Activated naive CD8-positive, alpha-beta T cell treated with anti-CD3 and anti-CD28 coated beads for 36 hours (primary cell): ENCODE measurements around the gene RNF103. TPM values are rescaled to one million over a fixed set of nuclear protein-coding genes. Genes with fewer than 3 reads are reported as not detected.
A peak's percentile ranks its signal among the peaks of the same experiment; 100 is the strongest.

Source experiments
- DNase-seq: peaks from one replicate; pipeline ENCODE4 v3.0.0; 2021
- H3K27ac Mint-ChIP-seq: one replicate; pipeline ENCODE4 v1.8.0; 2022; ENCODE audit warnings: mild to moderate bottlenecking, moderate library complexity, mixed read lengths
- H3K27me3 Mint-ChIP-seq: one replicate; pipeline ENCODE4 v1.8.0; 2022; ENCODE audit warnings: mild to moderate bottlenecking, mixed read lengths
- H3K36me3 Mint-ChIP-seq: one replicate; pipeline ENCODE4 v1.8.0; 2021; ENCODE audit warnings: mild to moderate bottlenecking, mixed read lengths
- H3K4me1 Mint-ChIP-seq: one replicate; pipeline ENCODE4 v1.8.0; 2021; ENCODE audit warnings: mixed read lengths
- H3K4me3 Mint-ChIP-seq: one replicate; pipeline ENCODE4 v1.8.0; 2022; ENCODE audit warnings: mild to moderate bottlenecking, moderate library complexity, mixed read lengths
- H3K9me3 Mint-ChIP-seq: one replicate; pipeline ENCODE4 v1.8.0; 2022; ENCODE audit warnings: mixed read lengths
- total RNA-seq, 2 experiments: library from RNA; stranded (reverse); gene quantifications; one replicate each; pipeline ENCODE4 v1.2.3, GENCODE V29; 2021

RNF103 gene
- total RNA-seq, 2 experiments from 2014 or later: 11.8 to 12.2 TPM

GRCh38 chr2:86633155-86633651, 9.5 kb upstream of the RNF103 start:
- no peak for DNase-seq
- no peak overlapping the region for H3K4me3 Mint-ChIP-seq
- no peaks in the 10 kb centered on the region for H3K27me3 Mint-ChIP-seq
- H3K27ac Mint-ChIP-seq: no peak overlapping the region
- no peaks in the 10 kb centered on the region for H3K4me1 Mint-ChIP-seq
- no peaks in the 10 kb centered on the region for H3K9me3 Mint-ChIP-seq
- H3K36me3 Mint-ChIP-seq: no peaks in the 10 kb centered on the region

GRCh38 chr2:86632672-86633071, 9.0 kb upstream of the RNF103 start:
- no peak overlapping the region for H3K4me3 Mint-ChIP-seq
- H3K9me3 Mint-ChIP-seq: no peaks in the 10 kb centered on the region
- no peak for DNase-seq
- no peaks in the 10 kb centered on the region for H3K36me3 Mint-ChIP-seq
- no peak overlapping the region for H3K27ac Mint-ChIP-seq
- no peaks in the 10 kb centered on the region for H3K4me1 Mint-ChIP-seq
- no peaks in the 10 kb centered on the region for H3K27me3 Mint-ChIP-seq

GRCh38 chr2:86631846-86632485, 8.3 kb upstream of the RNF103 start:
- DNase-seq: no peak
- Mint-ChIP-seq H3K4me3 (no peak overlapping the region), H3K4me1 (no peaks in the 10 kb centered on the region), H3K27ac (no peak overlapping the region), H3K36me3 (no peaks in the 10 kb centered on the region), H3K9me3 (no peaks in the 10 kb centered on the region), H3K27me3 (no peaks in the 10 kb centered on the region)

GRCh38 chr2:86628091-86628522, 4.4 kb upstream of the RNF103 start:
- Mint-ChIP-seq H3K4me3 (no peak overlapping the region), H3K4me1 (peaks cover 5% of the 10 kb centered on the region)

GRCh38 chr2:86627550-86627949, 3.9 kb upstream of the RNF103 start:
- no peak overlapping the region for H3K4me3 Mint-ChIP-seq
- H3K9me3 Mint-ChIP-seq: no peaks in the 10 kb centered on the region

More at GRCh38 chr2:86628091-86628522, 4.4 kb upstream of the RNF103 start:
- H3K36me3 Mint-ChIP-seq: no peaks in the 10 kb centered on the region
- H3K27me3 Mint-ChIP-seq: no peaks in the 10 kb centered on the region
- DNase-seq: no peak
- no peaks in the 10 kb centered on the region for H3K9me3 Mint-ChIP-seq
- no peak overlapping the region for H3K27ac Mint-ChIP-seq

GRCh38 chr2:86625096-86625495, 1.4 kb upstream of the RNF103 start:
- Mint-ChIP-seq H3K36me3 (peaks cover 3% of the 10 kb centered on the region), H3K4me1 (peaks cover 21% of the 10 kb centered on the region), H3K4me3 (peak overlapping the region; percentile 32), H3K27ac (peak overlapping the region; percentile 19), H3K27me3 (no peaks in the 10 kb centered on the region), H3K9me3 (no peaks in the 10 kb centered on the region)
- DNase-seq: no peak

More at GRCh38 chr2:86627550-86627949, 3.9 kb upstream of the RNF103 start:
- H3K4me1 Mint-ChIP-seq: peaks cover 5% of the 10 kb centered on the region
- no peaks in the 10 kb centered on the region for H3K27me3 Mint-ChIP-seq
- no peaks in the 10 kb centered on the region for H3K36me3 Mint-ChIP-seq
- no peak for DNase-seq
- no peak overlapping the region for H3K27ac Mint-ChIP-seq

GRCh38 chr2:86624267-86624547, 542 bp upstream of the RNF103 start:
- H3K27ac Mint-ChIP-seq: peak overlapping the region; percentile 88
- peak overlapping the region; percentile 72 for H3K4me3 Mint-ChIP-seq
- no peak for DNase-seq
- no peaks in the 10 kb centered on the region for H3K27me3 Mint-ChIP-seq
- H3K36me3 Mint-ChIP-seq: peaks cover 4% of the 10 kb centered on the region
- no peaks in the 10 kb centered on the region for H3K9me3 Mint-ChIP-seq
- peaks cover 28% of the 10 kb centered on the region for H3K4me1 Mint-ChIP-seq

- H3K4me3 Mint-ChIP-seq: peak overlapping the region; percentile 92
- no peaks in the 10 kb centered on the region for H3K27me3 Mint-ChIP-seq
- peaks cover 38% of the 10 kb centered on the region for H3K4me1 Mint-ChIP-seq
- DNase-seq: peak; percentile 54
- H3K9me3 Mint-ChIP-seq: no peaks in the 10 kb centered on the region
- peak overlapping the region; percentile 96 for H3K27ac Mint-ChIP-seq
- H3K36me3 Mint-ChIP-seq: peaks cover 13% of the 10 kb centered on the region
These were observed 597 bp downstream of the RNF103 start for GRCh38 chr2:86623043-86623493.

GRCh38 chr2:86622519-86623042, 1.1 kb downstream of the RNF103 start:
- Mint-ChIP-seq H3K36me3 (peaks cover 13% of the 10 kb centered on the region), H3K27ac (peak overlapping the region; percentile 96), H3K4me1 (peaks cover 42% of the 10 kb centered on the region), H3K9me3 (no peaks in the 10 kb centered on the region), H3K4me3 (peak overlapping the region; percentile 92), H3K27me3 (no peaks in the 10 kb centered on the region)
- DNase-seq: peak; percentile 13

GRCh38 chr2:86621280-86621943, 2.3 kb downstream of the RNF103 start:
- Mint-ChIP-seq H3K9me3 (no peaks in the 10 kb centered on the region), H3K27ac (no peak overlapping the region), H3K27me3 (no peaks in the 10 kb centered on the region), H3K36me3 (peaks cover 17% of the 10 kb centered on the region), H3K4me3 (peak overlapping the region; percentile 92), H3K4me1 (peaks cover 52% of the 10 kb centered on the region)
- no peak for DNase-seq

GRCh38 chr2:86617738-86618137, 5.9 kb downstream of the RNF103 start:
- H3K4me3 Mint-ChIP-seq: no peak overlapping the region
- H3K27me3 Mint-ChIP-seq: no peaks in the 10 kb centered on the region
- peaks cover 39% of the 10 kb centered on the region for H3K36me3 Mint-ChIP-seq
- no peaks in the 10 kb centered on the region for H3K9me3 Mint-ChIP-seq
- H3K4me1 Mint-ChIP-seq: peaks cover 63% of the 10 kb centered on the region
- DNase-seq: no peak
- no peak overlapping the region for H3K27ac Mint-ChIP-seq

GRCh38 chr2:86617153-86617552, 6.5 kb downstream of the RNF103 start:
- no peak for DNase-seq
- peaks cover 39% of the 10 kb centered on the region for H3K36me3 Mint-ChIP-seq
- H3K4me3 Mint-ChIP-seq: no peak overlapping the region
- H3K9me3 Mint-ChIP-seq: no peaks in the 10 kb centered on the region
- peaks cover 61% of the 10 kb centered on the region for H3K4me1 Mint-ChIP-seq
- no peak overlapping the region for H3K27ac Mint-ChIP-seq
- H3K27me3 Mint-ChIP-seq: no peaks in the 10 kb centered on the region

- Mint-ChIP-seq H3K4me1 (peaks cover 58% of the 10 kb centered on the region), H3K27me3 (no peaks in the 10 kb centered on the region), H3K4me3 (no peak overlapping the region), H3K36me3 (peaks cover 42% of the 10 kb centered on the region), H3K9me3 (no peaks in the 10 kb centered on the region), H3K27ac (no peak overlapping the region)
- DNase-seq: no peak
These were observed 7.2 kb downstream of the RNF103 start for GRCh38 chr2:86616502-86616901.

GRCh38 chr2:86615596-86615995, 8.1 kb downstream of the RNF103 start:
- DNase-seq: no peak
- H3K9me3 Mint-ChIP-seq: no peaks in the 10 kb centered on the region
- H3K4me3 Mint-ChIP-seq: no peak overlapping the region
- H3K4me1 Mint-ChIP-seq: peaks cover 52% of the 10 kb centered on the region
- H3K36me3 Mint-ChIP-seq: peaks cover 52% of the 10 kb centered on the region
- no peaks in the 10 kb centered on the region for H3K27me3 Mint-ChIP-seq
- H3K27ac Mint-ChIP-seq: no peak overlapping the region

GRCh38 chr2:86613515-86613914, 10.2 kb downstream of the RNF103 start:
- H3K4me1 Mint-ChIP-seq: peaks cover 39% of the 10 kb centered on the region
- H3K27ac Mint-ChIP-seq: peak overlapping the region; percentile 8
- peaks cover 47% of the 10 kb centered on the region for H3K36me3 Mint-ChIP-seq
- no peaks in the 10 kb centered on the region for H3K27me3 Mint-ChIP-seq
- no peak for DNase-seq
- no peaks in the 10 kb centered on the region for H3K9me3 Mint-ChIP-seq
- no peak overlapping the region for H3K4me3 Mint-ChIP-seq
